C4-2B (cell line): ENCODE results near the gene OR2V1.

Experiments
- H3K27ac ChIP-seq: fragments of 450-650 bp; 2 replicates; pipeline ENCODE4 v1.5.1; 2017
- CTCF ChIP-seq: fragments of 450-650 bp; conservative IDR thresholded peaks from 2 replicates; pipeline ENCODE4 v1.5.1; 2017; ENCODE audit warnings: mild to moderate bottlenecking
- ZFX ChIP-seq: fragments of 450-650 bp; IDR thresholded peaks from 2 replicates; pipeline ENCODE4 v1.6.1; 2017

The OR2V1 gene

GRCh38 chr5:181163487-181164075 is 32.6 kb upstream of the OR2V1 start:
- no peak overlapping the region for H3K27ac ChIP-seq

GRCh38 chr5:181161534-181162175 is 30.7 kb upstream of the OR2V1 start:
- H3K27ac ChIP-seq = peak overlapping the region; percentile 62
- no peak for TF ChIP-seq ZFX
- no peak for TF ChIP-seq CTCF

More at GRCh38 chr5:181163487-181164075, 32.6 kb upstream of the OR2V1 start:
- TF ChIP-seq CTCF (no peak), ZFX (no peak)

DNA sequence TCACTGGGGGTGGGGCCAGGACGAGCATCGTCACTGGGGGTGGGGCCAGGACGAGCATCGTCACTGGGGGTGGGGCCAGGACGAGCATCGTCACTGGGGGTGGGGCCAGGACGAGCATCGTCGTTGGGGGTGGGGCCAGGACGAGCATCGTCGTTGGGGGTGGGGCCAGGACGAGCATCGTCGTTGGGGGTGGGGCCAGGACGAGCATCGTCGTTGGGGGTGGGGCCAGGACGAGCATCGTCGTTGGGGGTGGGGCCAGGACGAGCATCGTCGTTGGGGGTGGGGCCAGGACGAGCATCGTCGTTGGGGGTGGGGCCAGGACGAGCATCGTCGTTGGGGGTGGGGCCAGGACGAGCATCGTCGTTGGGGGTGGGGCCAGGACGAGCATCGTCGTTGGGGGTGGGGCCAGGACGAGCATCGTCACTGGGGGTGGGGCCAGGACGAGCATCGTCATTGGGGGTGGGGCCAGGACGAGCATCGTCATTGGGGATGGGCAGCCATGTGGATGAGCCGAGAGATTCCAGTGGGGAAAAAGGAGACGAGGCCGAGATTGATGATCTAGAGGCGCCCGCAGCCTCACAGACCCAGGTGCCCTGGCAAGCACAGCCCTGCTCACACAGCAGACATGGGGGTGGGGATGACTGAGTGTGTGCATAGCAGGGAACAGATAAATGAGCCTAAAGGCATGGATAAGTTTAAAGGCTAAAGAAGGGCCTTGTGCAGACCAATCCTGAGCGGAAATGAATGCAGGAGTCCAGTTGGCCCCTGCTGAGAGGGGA is 30.0 kb upstream of the OR2V1 start:
- peak overlapping the region; percentile 62 for H3K27ac ChIP-seq

GRCh38 chr5:181160152-181160754 is 29.3 kb upstream of the OR2V1 start:
- H3K27ac ChIP-seq = peak overlapping the region; percentile 64
- TF ChIP-seq ZFX = no peak
- TF ChIP-seq CTCF = no peak

DNA sequence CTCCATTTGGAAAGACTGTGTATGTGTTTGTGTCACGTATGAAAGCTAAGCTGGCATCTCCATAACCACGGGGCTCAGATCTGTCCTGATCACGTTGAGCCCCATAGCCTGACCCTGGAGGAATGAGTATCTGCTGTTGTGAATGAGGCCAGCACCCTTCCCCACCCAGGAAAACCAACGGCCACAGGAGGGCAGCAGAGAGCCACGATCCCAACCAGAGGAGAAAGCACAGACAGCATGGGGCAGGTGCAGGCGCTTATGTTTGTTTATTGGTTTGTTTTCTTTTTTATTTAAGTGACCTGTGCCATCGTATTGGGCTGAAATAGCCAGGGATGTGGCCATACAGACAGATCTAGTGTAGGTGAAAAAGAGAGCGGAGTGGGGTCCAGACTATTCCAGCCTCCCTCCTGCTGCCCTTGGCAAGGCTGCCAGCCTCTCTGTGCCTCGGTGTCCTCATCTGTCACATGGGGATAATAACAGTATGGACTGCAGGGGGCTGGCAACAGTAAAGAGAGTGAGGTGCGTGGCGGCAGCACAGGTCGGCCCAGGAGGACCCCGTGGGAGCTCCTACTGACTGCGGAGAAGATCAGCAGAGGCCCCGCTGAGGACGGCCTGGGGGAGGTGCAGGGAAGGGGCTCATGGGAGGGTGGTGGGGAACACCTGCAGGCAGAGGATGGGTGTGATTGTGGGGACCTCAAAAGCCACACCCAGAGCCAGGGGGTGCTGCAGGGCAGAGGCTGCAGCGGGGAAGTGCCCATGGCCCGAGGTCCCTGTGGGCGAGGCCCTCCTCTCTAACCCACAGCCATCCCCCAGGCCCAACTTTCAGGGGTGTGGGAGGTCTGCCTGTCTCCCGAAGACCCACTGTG is 28.6 kb upstream of the OR2V1 start:
- peak; percentile 96 for TF ChIP-seq CTCF
- no peak for TF ChIP-seq ZFX
- peak overlapping the region; percentile 64 for H3K27ac ChIP-seq

DNA sequence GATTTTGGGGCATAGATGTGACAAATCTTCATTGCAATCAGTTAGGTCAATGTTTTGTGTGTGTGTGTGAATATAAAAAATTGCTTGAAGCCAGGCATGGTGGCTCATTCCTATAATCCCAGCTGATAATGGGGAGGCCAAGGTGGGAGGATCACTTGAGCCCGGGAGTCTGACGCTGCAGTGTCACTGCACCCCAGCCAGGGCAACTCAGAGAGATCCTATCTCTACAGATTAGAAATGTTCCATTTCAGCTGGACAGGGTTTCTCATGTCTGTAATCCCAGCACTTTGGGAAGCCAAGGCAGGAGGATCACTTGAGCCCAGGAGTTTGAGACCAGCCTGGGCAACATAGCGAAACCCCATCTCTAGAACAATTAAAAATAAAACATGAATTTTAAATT is 27.9 kb upstream of the OR2V1 start:
- TF ChIP-seq ZFX = no peak
- no peak for TF ChIP-seq CTCF

DNA sequence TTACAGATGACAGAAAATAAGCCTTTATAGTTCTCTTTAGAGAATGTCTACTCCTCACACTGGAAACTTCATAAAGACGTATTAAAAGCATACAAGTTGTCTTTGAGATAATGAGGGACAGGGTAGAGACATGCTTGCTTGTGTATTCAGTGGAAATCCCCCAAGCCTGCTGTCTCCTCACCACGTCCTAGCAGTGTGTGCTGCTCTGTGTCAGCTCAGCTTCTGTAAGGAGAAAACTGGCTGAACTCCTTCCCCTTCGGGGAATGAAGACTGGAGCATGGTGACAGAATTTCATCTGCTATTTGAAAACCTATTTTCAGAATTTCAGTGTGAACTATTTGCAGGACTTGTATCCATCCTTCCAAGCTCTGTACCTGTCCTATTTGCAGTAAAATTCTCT is 25.8 kb upstream of the OR2V1 start:
- TF ChIP-seq ZFX = no peak
- no peak for TF ChIP-seq CTCF
- no peak overlapping the region for H3K27ac ChIP-seq

More for the DNA sequence above, 27.9 kb upstream of the OR2V1 start:
- H3K27ac ChIP-seq = no peak overlapping the region
